HG03439 (cell line): ENCODE data around the gene VWC2.

Experiments used
- ATAC-seq: cut with Tn5 transposase; IDR thresholded peaks from one replicate; pipeline ENCODE4 v1.9.1; 2021; ENCODE audit warnings: mild to moderate bottlenecking, moderate library complexity; ENCODE audit not compliant: unreplicated experiment

Gene VWC2

GRCh38 chr7:49928787-49929186 lies 155.3 kb downstream of the VWC2 start:
- no peak for ATAC-seq

GRCh38 chr7:49931627-49932026 lies 158.2 kb downstream of the VWC2 start:
- ATAC-seq: no peak

- no peak for ATAC-seq
These were observed 164.2 kb downstream of the VWC2 start for GRCh38 chr7:49937608-49938007.
